HepG2 (cell line): Measurements from ENCODE around the gene SNRPD3. TPM values are rescaled to one million over a fixed set of nuclear protein-coding genes. Genes with fewer than 3 reads are reported as not detected.
A peak's percentile ranks its signal among the peaks of the same experiment; 100 is the strongest.

ENCODE experiments used
- DRAP1 ChIP-seq: IDR thresholded peaks from 2 replicates; pipeline ENCODE4 v1.6.1; 2016; ENCODE audit warnings: missing genetic modification reagents, missing compliant biosample characterization
- HMGXB4 ChIP-seq, 2 experiments: sonication (generic) in 1 of 2; formaldehyde crosslinking in 1 of 2; IDR thresholded peaks; 2 replicates each; pipeline versions ENCODE4 v1.4.0 to v1.6.1; 2018 to 2020; ENCODE audit warnings: missing genetic modification reagents in 2 of 2, borderline replicate concordance in 1 of 2, low read depth in 1 of 2, mild to moderate bottlenecking in 1 of 2, missing biosample characterization in 1 of 2
- HOXD1 ChIP-seq: sonication (generic); formaldehyde crosslinking; IDR thresholded peaks from 2 replicates; pipeline ENCODE4 v1.5.0; 2020; ENCODE audit warnings: missing genetic modification reagents
- IKZF1 ChIP-seq: fragments of 450-650 bp; IDR thresholded peaks from 2 replicates; pipeline ENCODE4 v1.7.1; 2016
- JUN ChIP-seq: sonication (generic); formaldehyde crosslinking; IDR thresholded peaks from 2 replicates; pipeline ENCODE4 v1.4.0; 2020; ENCODE audit warnings: mild to moderate bottlenecking, missing genetic modification reagents
- MIXL1 ChIP-seq: IDR thresholded peaks from 2 replicates; pipeline ENCODE4 v1.6.1; 2016
- NFIB ChIP-seq: sonication (generic); formaldehyde crosslinking; IDR thresholded peaks from 2 replicates; pipeline ENCODE4 v1.9.0; 2021; ENCODE audit warnings: missing genetic modification reagents, mild to moderate bottlenecking, borderline replicate concordance
- POLR2AphosphoS2 ChIP-seq: IDR thresholded peaks from 2 replicates; pipeline ENCODE4 v1.6.1; 2011; ENCODE audit warnings: low read depth, low read length, improper control_type of control experiment
- XRCC5 ChIP-seq: fragments of 200-400 bp; formaldehyde crosslinking; optimal IDR thresholded peaks from 2 replicates; pipeline ENCODE3; 2017; ENCODE audit warnings: mild to moderate bottlenecking, low read length
- ZBTB39 ChIP-seq: sonication (generic); formaldehyde crosslinking; IDR thresholded peaks from 2 replicates; pipeline ENCODE4 v1.5.0; 2020; ENCODE audit warnings: missing genetic modification reagents
- ZNF160 ChIP-seq: sonication (generic); formaldehyde crosslinking; IDR thresholded peaks from 2 replicates; pipeline ENCODE4 v1.8.0; 2022; ENCODE audit warnings: mild to moderate bottlenecking, inconsistent platforms, missing genetic modification reagents
- ZNF18 ChIP-seq: sonication (generic); formaldehyde crosslinking; IDR thresholded peaks from 2 replicates; pipeline ENCODE4 v1.8.0; 2022; ENCODE audit warnings: mild to moderate bottlenecking, missing genetic modification reagents; ENCODE audit not compliant: insufficient replicate concordance
- ZNF280B ChIP-seq: sonication (generic); formaldehyde crosslinking; IDR thresholded peaks from 2 replicates; pipeline ENCODE4 v1.5.0; 2020; ENCODE audit warnings: missing genetic modification reagents, mild to moderate bottlenecking, borderline replicate concordance
- ZNF446 ChIP-seq: sonication (generic); formaldehyde crosslinking; IDR thresholded peaks from 2 replicates; pipeline ENCODE4 v1.5.0; 2020; ENCODE audit warnings: mild to moderate bottlenecking, missing genetic modification reagents
- ZNF501 ChIP-seq: sonication (generic); formaldehyde crosslinking; IDR thresholded peaks from 2 replicates; pipeline ENCODE4 v1.5.1; 2020; ENCODE audit warnings: mild to moderate bottlenecking, moderate library complexity, missing genetic modification reagents
- ZNF556 ChIP-seq: sonication (generic); formaldehyde crosslinking; IDR thresholded peaks from 2 replicates; pipeline ENCODE4 v1.4.0; 2020; ENCODE audit warnings: mild to moderate bottlenecking, missing genetic modification reagents, borderline replicate concordance
- ZSCAN5A ChIP-seq: sonication (generic); formaldehyde crosslinking; IDR thresholded peaks from 2 replicates; pipeline ENCODE4 v1.8.0; 2022; ENCODE audit warnings: mild to moderate bottlenecking, missing genetic modification reagents, borderline replicate concordance
- polyA plus RNA-seq, 8 experiments: library from polyadenylated mRNA; depleted of rRNA in 3 of 8; stranded (reverse) in 7 of 8; unstranded in 1 of 8; fragments of >200 nt; fragmentation: Illumina TruSeq in 4 of 8; extraction: Trizol in 4 of 8; gene quantifications; 2 replicates each; pipeline versions ENCODE4 v1.2.1 to v1.2.3, GENCODE V29; 2011 to 2016; ENCODE audit warnings: low read depth in 4 of 8, missing spikeins in 1 of 8, mixed read lengths in 1 of 8; ENCODE audit not compliant: insufficient read depth in 1 of 8
- total RNA-seq, 5 experiments: library from RNA; depleted of rRNA; stranded (reverse); fragments of >200 nt; fragmentation: Illumina TruSeq; extraction: Trizol; gene quantifications; 2 replicates each; pipeline ENCODE4 v1.2.3, GENCODE V29; 2016; ENCODE audit warnings: low read depth in 1 of 5

SNRPD3 gene
- total and polyA plus RNA-seq, 2 of the 13 experiments (the other 11 are each of a cell fraction or from before 2014, with no cell fraction given), result 110 to 209 TPM

- TF ChIP-seq ZNF160 (CRISPR knock-in tag) (peak; percentile 56; the same call in 1 of the 2 replicates), HMGXB4 (CRISPR knock-in tag; IDR thresholded peaks at IDR 0.05; ENCODE audit: borderline replicate concordance in 1 of 2, low read depth in 1 of 2) (no peak), IKZF1 (no peak), ZNF501 (CRISPR knock-in tag) (peak; percentile 67), XRCC5 (no peak), NFIB (CRISPR knock-in tag) (no peak), DRAP1 (peak; percentile 72), HOXD1 (CRISPR knock-in tag) (peak; percentile 59; the same call in 1 of the 2 replicates), ZNF18 (CRISPR knock-in tag) (no peak), ZNF446 (CRISPR knock-in tag) (no peak), MIXL1 (no peak; the same call in 1 of the 2 replicates), POLR2AphosphoS2 (no peak), ZBTB39 (CRISPR knock-in tag) (0 out of 2 replicates have a peak, but pooled peaks have one; percentile 25), ZNF556 (CRISPR knock-in tag) (no peak), JUN (CRISPR knock-in tag) (no peak), ZSCAN5A (no peak), ZNF280B (CRISPR knock-in tag) (no peak)
These were observed 38.2 kb downstream of the SNRPD3 start (continued) for GRCh38 chr22:24593836-24594568.
